Sigmoid colon (tissue), 4 donors: ENCODE data around the gene SLC47A2.

Experiments
- EP300 ChIP-seq, 4 donors: sonication (generic); formaldehyde crosslinking; IDR thresholded peaks; one replicate each; pipeline ENCODE4 v1.6.1; 2017; ENCODE audit warnings: antibody characterized with exemption in 4 of 4
- POLR2A ChIP-seq, 2 donors: fragments of 450-650 bp; IDR thresholded peaks; one replicate each; pipeline ENCODE4 v1.6.1; 2016; ENCODE audit warnings: antibody characterized with exemption in 2 of 2, mild to moderate bottlenecking in 2 of 2, moderate library complexity in 2 of 2
- TF ChIP-seq, protein P1 (sequence below), 4 experiments: fragments of 450-650 bp in 3 of 4; fragments of 200-600 bp in 1 of 4; IDR thresholded peaks; one replicate each; pipeline ENCODE4 v1.5.1; 2016 to 2019; ENCODE audit warnings: antibody characterized with exemption in 4 of 4, mild to moderate bottlenecking in 3 of 4, moderate library complexity in 2 of 4

DNA sequence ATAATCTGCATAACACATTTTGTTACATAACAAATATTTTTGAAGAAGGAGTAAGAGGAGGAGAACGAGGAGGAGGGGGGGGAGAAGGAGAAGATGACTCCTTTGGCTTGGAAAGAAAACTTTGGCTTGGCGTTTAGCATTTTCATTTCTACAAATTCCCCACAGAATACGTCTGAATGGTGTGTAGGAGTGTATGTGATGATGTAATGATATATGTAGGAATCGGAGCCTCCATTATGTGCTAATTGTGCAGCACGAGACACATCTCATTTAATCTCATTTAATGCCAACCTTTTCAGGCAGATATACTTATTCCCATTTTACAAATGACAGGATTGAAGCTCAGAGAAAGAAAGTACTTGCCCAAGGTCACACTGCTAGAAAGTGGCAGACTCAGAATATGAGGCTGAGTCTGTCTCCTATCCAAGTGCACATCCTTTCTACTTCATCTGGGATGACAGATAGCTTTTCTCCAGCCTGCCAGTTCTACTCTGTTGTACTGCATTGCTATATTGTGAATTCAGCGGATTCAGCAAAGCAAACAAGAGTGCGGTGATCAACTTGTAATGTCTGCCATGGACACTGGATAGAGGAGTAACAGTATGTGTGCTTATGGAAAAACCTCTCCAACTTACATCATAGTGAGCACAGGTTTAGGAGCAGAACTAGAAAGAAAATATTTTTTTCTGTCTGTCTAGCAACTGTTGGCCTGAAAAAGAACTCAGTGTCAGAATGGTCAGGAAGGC is 10.4 kb upstream of the SLC47A2 start:
- TF ChIP-seq, protein P1, sequence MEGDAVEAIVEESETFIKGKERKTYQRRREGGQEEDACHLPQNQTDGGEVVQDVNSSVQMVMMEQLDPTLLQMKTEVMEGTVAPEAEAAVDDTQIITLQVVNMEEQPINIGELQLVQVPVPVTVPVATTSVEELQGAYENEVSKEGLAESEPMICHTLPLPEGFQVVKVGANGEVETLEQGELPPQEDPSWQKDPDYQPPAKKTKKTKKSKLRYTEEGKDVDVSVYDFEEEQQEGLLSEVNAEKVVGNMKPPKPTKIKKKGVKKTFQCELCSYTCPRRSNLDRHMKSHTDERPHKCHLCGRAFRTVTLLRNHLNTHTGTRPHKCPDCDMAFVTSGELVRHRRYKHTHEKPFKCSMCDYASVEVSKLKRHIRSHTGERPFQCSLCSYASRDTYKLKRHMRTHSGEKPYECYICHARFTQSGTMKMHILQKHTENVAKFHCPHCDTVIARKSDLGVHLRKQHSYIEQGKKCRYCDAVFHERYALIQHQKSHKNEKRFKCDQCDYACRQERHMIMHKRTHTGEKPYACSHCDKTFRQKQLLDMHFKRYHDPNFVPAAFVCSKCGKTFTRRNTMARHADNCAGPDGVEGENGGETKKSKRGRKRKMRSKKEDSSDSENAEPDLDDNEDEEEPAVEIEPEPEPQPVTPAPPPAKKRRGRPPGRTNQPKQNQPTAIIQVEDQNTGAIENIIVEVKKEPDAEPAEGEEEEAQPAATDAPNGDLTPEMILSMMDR (IDR thresholded peaks at IDR 0.05) = no peak
- TF ChIP-seq EP300 (IDR thresholded peaks at IDR 0.05) (no peak), POLR2A (IDR thresholded peaks at IDR 0.05) (no peak)
